Esophagus squamous epithelium (tissue), 4 donors: ENCODE results near the gene ETV6.

ENCODE experiments used
- POLR2A ChIP-seq, 4 donors: fragments of 450-650 bp; IDR thresholded peaks; one replicate each; pipeline ENCODE4 v1.6.1; 2017; ENCODE audit warnings: antibody characterized with exemption in 4 of 4, mild to moderate bottlenecking in 4 of 4, moderate library complexity in 3 of 4
- TF ChIP-seq, protein P1 (sequence below), 6 experiments: fragments of 450-650 bp in 4 of 6; fragments of 200-600 bp in 2 of 6; sonication (generic) in 2 of 6; IDR thresholded peaks; one replicate each; pipeline ENCODE4 v1.5.1; 2016 to 2019; ENCODE audit warnings: antibody characterized with exemption in 6 of 6, mild to moderate bottlenecking in 4 of 6, moderate library complexity in 4 of 6

DNA sequence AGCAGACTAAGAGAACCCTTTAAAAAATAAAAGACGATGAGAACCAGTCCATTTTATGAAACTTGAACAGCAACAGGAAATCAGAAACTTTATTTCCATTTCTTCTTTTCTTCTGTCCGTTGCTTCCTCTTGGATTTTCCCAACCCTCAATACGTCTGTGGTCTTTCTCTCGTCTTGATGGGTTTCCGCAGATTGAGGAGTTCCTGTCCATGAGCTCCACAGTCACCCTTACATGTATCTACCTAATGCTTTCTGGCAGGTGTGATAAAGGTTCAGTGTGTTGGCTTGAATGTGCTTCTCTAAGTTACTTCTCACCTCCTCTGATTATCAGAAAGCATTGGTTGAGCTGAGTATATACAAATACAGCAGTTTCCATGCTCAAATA, 110.0 kb downstream of the ETV6 start:
- TF ChIP-seq, protein P1, sequence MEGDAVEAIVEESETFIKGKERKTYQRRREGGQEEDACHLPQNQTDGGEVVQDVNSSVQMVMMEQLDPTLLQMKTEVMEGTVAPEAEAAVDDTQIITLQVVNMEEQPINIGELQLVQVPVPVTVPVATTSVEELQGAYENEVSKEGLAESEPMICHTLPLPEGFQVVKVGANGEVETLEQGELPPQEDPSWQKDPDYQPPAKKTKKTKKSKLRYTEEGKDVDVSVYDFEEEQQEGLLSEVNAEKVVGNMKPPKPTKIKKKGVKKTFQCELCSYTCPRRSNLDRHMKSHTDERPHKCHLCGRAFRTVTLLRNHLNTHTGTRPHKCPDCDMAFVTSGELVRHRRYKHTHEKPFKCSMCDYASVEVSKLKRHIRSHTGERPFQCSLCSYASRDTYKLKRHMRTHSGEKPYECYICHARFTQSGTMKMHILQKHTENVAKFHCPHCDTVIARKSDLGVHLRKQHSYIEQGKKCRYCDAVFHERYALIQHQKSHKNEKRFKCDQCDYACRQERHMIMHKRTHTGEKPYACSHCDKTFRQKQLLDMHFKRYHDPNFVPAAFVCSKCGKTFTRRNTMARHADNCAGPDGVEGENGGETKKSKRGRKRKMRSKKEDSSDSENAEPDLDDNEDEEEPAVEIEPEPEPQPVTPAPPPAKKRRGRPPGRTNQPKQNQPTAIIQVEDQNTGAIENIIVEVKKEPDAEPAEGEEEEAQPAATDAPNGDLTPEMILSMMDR (IDR thresholded peaks at IDR 0.05) = no peak
- TF ChIP-seq POLR2A (IDR thresholded peaks at IDR 0.05) = no peak
